GM12891 (cell line): ENCODE data around the gene PGK1.

Experiments used
- POLR2A ChIP-seq: IDR thresholded peaks from 2 replicates; pipeline ENCODE4 v1.6.1; 2011; ENCODE audit warnings: low read depth, low read length, control low read depth
- POLR2AphosphoS5 ChIP-seq: IDR thresholded peaks from 2 replicates; pipeline ENCODE4 v1.6.1; 2011; ENCODE audit warnings: low read depth, low read length, control low read depth
- POU2F2 ChIP-seq: IDR thresholded peaks from 2 replicates; pipeline ENCODE4 v1.6.1; 2011; ENCODE audit warnings: low read depth, mild to moderate bottlenecking, control low read depth, low read length, moderate library complexity

- TF ChIP-seq POLR2AphosphoS5 (no peak), POLR2A (no peak), POU2F2 (no peak)
Observed at GRCh38 chrX:78165425-78165824, 61.4 kb downstream of the PGK1 start.
